Activated CD8-positive, alpha-beta T cell treated with anti-CD3 and anti-CD28 coated beads for 36 hours (primary cell): ENCODE measurements around the gene EIF4G3. TPM values are rescaled to one million over a fixed set of nuclear protein-coding genes. Genes with fewer than 3 reads are reported as not detected.

Experiments
- ATAC-seq: fragments of 200-7000 bp; cut with Tn5 transposase; one replicate; pipeline ENCODE4 v1.10.0; 2021; ENCODE audit warnings: mild to moderate bottlenecking, moderate library complexity
- CTCF ChIA-PET: fragments of 350-600 bp; sonication (Branson Sonifier 250); formaldehyde crosslinking; loops from one replicate; lab custom pipeline; 2021; ENCODE audit warnings: antibody characterized with exemption; lab: Charles Lee
- POLR2A ChIA-PET: fragments of 350-600 bp; sonication (Branson Sonifier 250); formaldehyde crosslinking; loops from one replicate; lab custom pipeline; 2021; ENCODE audit warnings: antibody characterized with exemption; lab: Charles Lee
- DNase-seq: peaks from one replicate; pipeline ENCODE4 v3.0.0-alpha.2; 2020
- H3K27ac Mint-ChIP-seq: one replicate; pipeline ENCODE4 v1.8.0; 2021; ENCODE audit warnings: mild to moderate bottlenecking, mixed read lengths
- H3K27me3 Mint-ChIP-seq: one replicate; pipeline ENCODE4 v1.8.0; 2021; ENCODE audit warnings: mixed read lengths
- H3K36me3 Mint-ChIP-seq: one replicate; pipeline ENCODE4 v1.8.0; 2021; ENCODE audit warnings: low read depth, mixed read lengths
- H3K4me1 Mint-ChIP-seq: one replicate; pipeline ENCODE4 v1.8.0; 2021; ENCODE audit warnings: low read depth, mixed read lengths
- H3K4me3 Mint-ChIP-seq: one replicate; pipeline ENCODE4 v1.8.0; 2021; ENCODE audit warnings: mild to moderate bottlenecking, moderate library complexity, mixed read lengths
- H3K9me3 Mint-ChIP-seq: one replicate; pipeline ENCODE4 v1.8.0; 2021; ENCODE audit warnings: mixed read lengths
- intact Hi-C: fragments of 100-400 bp; cut with micrococcal nuclease; formaldehyde crosslinking; loops from one replicate; pipeline ENCODE4 v1.10.0; 2022
- total RNA-seq, 2 experiments: library from RNA; stranded (reverse); gene quantifications; one replicate each; pipeline ENCODE4 v1.2.3, GENCODE V29; 2021
- TF ChIP-seq, protein P1 (sequence below): fragments of 200-600 bp; IDR thresholded peaks from one replicate; pipeline ENCODE4 v1.8.0; 2022; ENCODE audit warnings: antibody characterized with exemption, mild to moderate bottlenecking

EIF4G3 gene
- total RNA-seq, 2 experiments from 2014 or later, result 48.2 to 48.4 TPM

- ChIA-PET POLR2A (no interaction called here), CTCF (no interaction called here)
- no peak for ATAC-seq
- intact Hi-C loops, result no loop called here
- Mint-ChIP-seq H3K27ac (no peak overlapping the region), H3K4me3 (no peak overlapping the region), H3K4me1 (no peaks in the 10 kb centered on the region), H3K27me3 (no peaks in the 10 kb centered on the region), H3K9me3 (no peaks in the 10 kb centered on the region), H3K36me3 (peaks cover 9% of the 10 kb centered on the region)
- DNase-seq, result no peak
- TF ChIP-seq, protein P1, sequence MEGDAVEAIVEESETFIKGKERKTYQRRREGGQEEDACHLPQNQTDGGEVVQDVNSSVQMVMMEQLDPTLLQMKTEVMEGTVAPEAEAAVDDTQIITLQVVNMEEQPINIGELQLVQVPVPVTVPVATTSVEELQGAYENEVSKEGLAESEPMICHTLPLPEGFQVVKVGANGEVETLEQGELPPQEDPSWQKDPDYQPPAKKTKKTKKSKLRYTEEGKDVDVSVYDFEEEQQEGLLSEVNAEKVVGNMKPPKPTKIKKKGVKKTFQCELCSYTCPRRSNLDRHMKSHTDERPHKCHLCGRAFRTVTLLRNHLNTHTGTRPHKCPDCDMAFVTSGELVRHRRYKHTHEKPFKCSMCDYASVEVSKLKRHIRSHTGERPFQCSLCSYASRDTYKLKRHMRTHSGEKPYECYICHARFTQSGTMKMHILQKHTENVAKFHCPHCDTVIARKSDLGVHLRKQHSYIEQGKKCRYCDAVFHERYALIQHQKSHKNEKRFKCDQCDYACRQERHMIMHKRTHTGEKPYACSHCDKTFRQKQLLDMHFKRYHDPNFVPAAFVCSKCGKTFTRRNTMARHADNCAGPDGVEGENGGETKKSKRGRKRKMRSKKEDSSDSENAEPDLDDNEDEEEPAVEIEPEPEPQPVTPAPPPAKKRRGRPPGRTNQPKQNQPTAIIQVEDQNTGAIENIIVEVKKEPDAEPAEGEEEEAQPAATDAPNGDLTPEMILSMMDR, result no peak
Measured at GRCh38 chr1:20884513-20884912, 292.2 kb downstream of the EIF4G3 start.

- TF ChIP-seq, protein P1, result no peak
- CTCF ChIA-PET, result no interaction called here
- intact Hi-C loops, result no loop called here
- POLR2A ChIA-PET, result no interaction called here
- H3K27me3 Mint-ChIP-seq, result no peaks in the 10 kb centered on the region
- H3K4me1 Mint-ChIP-seq, result no peaks in the 10 kb centered on the region
- no peak for ATAC-seq
- H3K27ac Mint-ChIP-seq, result no peak overlapping the region
- H3K36me3 Mint-ChIP-seq, result peaks cover 13% of the 10 kb centered on the region
- no peak for DNase-seq
- H3K9me3 Mint-ChIP-seq, result no peaks in the 10 kb centered on the region
- no peak overlapping the region for H3K4me3 Mint-ChIP-seq
Measured at GRCh38 chr1:20883766-20884165, 292.9 kb downstream of the EIF4G3 start.

DNA sequence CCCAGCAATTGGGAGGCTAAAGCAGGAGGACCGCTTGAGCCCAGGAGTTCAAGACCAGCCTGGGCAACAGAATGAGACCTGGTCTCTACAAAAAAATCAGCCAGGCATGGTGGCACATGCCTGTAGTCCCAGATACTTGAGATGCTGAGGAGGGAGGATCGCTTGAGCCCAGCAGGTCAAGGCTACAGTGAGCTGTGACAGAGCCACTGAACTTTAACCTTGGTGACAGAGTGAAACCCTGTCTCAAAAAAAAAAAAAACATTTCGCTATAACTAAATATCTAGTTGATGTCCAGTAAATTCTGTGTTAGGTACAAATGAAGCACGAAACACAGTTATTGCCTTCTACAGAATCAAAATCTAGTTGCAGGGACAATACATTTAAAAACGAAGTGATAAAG is 293.9 kb downstream of the EIF4G3 start:
- Mint-ChIP-seq H3K27me3 (no peaks in the 10 kb centered on the region), H3K27ac (no peak overlapping the region), H3K4me1 (no peaks in the 10 kb centered on the region), H3K36me3 (peaks cover 20% of the 10 kb centered on the region), H3K4me3 (no peak overlapping the region), H3K9me3 (no peaks in the 10 kb centered on the region)
- CTCF ChIA-PET, result no interaction called here
- intact Hi-C loops, result no loop called here
- DNase-seq, result no peak
- ATAC-seq, result no peak
- POLR2A ChIA-PET, result no interaction called here
- TF ChIP-seq, protein P1, result no peak

DNA sequence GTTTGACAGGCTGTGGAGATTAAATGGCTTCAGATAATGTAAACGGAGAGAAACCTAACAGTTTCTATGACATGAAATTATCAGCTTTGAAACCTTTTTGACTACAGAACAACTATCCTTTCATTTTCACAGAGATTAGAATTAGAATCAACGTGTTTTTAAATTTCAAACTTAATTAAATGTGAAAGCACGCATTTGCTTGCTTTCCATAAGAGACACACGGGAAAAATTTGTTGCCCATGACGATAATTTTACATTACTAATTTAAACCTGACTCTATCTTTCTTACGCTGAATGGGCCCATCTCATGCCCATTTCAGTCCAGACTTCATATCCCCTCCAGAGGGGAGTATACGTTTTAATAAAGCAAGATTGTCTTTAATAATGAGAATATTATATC is 297.9 kb downstream of the EIF4G3 start:
- ATAC-seq, result no peak
- CTCF ChIA-PET, result no interaction called here

DNA sequence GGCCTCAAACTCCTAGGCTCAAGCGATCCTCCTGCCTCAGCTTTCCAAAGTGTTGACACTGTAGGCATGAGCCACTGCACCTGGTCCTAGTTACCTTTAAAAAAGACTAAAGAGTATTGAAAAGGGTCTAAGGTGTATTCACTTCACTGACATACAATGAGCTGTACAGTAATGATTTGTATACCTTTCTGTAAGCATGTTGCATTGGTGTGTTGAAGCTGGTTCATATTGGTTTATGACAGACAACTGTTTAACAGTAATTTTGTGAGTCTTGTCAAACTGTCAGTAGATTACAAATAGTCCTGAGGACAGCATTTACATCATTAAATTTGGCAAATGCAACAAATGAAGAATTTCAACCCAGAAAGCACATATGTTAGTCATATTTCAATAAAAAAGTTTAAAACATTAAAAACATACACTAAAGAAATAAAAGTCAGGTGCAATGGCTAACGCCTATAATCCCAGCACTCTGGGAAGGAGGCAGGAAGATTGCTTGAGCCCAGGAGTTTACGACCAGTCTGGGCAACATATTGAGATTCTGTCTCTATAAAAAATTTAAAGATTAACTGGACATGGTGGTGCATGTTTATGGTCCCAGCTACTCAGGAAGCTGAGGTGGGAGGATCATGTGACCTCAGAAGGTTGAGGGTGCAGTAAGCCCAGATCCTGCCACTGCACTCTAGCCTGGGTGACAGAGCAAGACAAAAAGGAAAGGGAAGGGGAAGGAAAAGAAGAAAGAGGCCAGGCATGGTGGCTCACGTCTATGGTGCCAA is 301.3 kb downstream of the EIF4G3 start:
- DNase-seq, result no peak
- ChIA-PET CTCF (interaction anchor here (0.6 kb wide), 1 partner anchor 97 kb away, joined by 3 read pairs; no protein-coding TSS in a partner anchor), POLR2A (interaction anchor here (0.6 to 0.8 kb wide), 2 partner anchors 14 to 123 kb away, joined by 3 to 5 read pairs; no protein-coding TSS in a partner anchor)
- Mint-ChIP-seq H3K9me3 (no peaks in the 10 kb centered on the region), H3K36me3 (peaks cover 35% of the 10 kb centered on the region), H3K27ac (no peak overlapping the region), H3K4me1 (no peaks in the 10 kb centered on the region), H3K27me3 (no peaks in the 10 kb centered on the region), H3K4me3 (no peak overlapping the region)
- TF ChIP-seq, protein P1, result no peak
- no peak for ATAC-seq
- intact Hi-C loops, result no loop called here

More for the DNA sequence above, 297.9 kb downstream of the EIF4G3 start:
- peaks cover 35% of the 10 kb centered on the region for H3K36me3 Mint-ChIP-seq
- POLR2A ChIA-PET, result no interaction called here
- no peaks in the 10 kb centered on the region for H3K4me1 Mint-ChIP-seq
- H3K27me3 Mint-ChIP-seq, result no peaks in the 10 kb centered on the region
- H3K9me3 Mint-ChIP-seq, result no peaks in the 10 kb centered on the region
- DNase-seq, result no peak
- no peak overlapping the region for H3K4me3 Mint-ChIP-seq
- intact Hi-C loops, result no loop called here
- TF ChIP-seq, protein P1, result no peak
- no peak overlapping the region for H3K27ac Mint-ChIP-seq
